GM21515 (cell line): ENCODE results near the gene TMEM52B.
A peak's percentile ranks its signal among the peaks of the same experiment; 100 is the strongest.
"Not testable (repeated sequence)": the region's sequence is repeated elsewhere in the genome, so short reads cannot be mapped to it uniquely, and the experiment has no call there.

Source experiments
- ATAC-seq: cut with Tn5 transposase; IDR thresholded peaks from one replicate; pipeline ENCODE4 v1.9.1; 2021; ENCODE audit not compliant: unreplicated experiment

The TMEM52B gene

GRCh38 chr12:10211101-10211939, 32.5 kb downstream of the TMEM52B start:
- no peak for ATAC-seq

GRCh38 chr12:10211940-10212738, 33.3 kb downstream of the TMEM52B start:
- no peak for ATAC-seq

GRCh38 chr12:10212739-10213131, 33.9 kb downstream of the TMEM52B start, which contains the start of gene GABARAPL1:
TSS of gene GABARAPL1 (plus strand) at chr12:10212877. CDS start at chr12:10213130, 253 bp downstream.
- ATAC-seq, result peak; percentile 60

GRCh38 chr12:10213168-10214135, 34.6 kb downstream of the TMEM52B start:
- peak; percentile 47 for ATAC-seq

- ATAC-seq, result no peak
These were observed 35.5 kb downstream of the TMEM52B start for GRCh38 chr12:10214136-10214894.

- no peak for ATAC-seq
These were observed 36.0 kb downstream of the TMEM52B start for GRCh38 chr12:10214895-10215267.

GRCh38 chr12:10215436-10215835, 36.6 kb downstream of the TMEM52B start:
- no peak for ATAC-seq

GRCh38 chr12:10215946-10216345, 37.1 kb downstream of the TMEM52B start:
- not testable (repeated sequence) for ATAC-seq

GRCh38 chr12:10218021-10218420, 39.2 kb downstream of the TMEM52B start:
- ATAC-seq, result no peak

GRCh38 chr12:10220398-10221077, 41.7 kb downstream of the TMEM52B start:
- ATAC-seq, result no peak

GRCh38 chr12:10221846-10222245, 43.0 kb downstream of the TMEM52B start:
- ATAC-seq, result no peak

GRCh38 chr12:10223208-10223607, 44.4 kb downstream of the TMEM52B start:
- no peak for ATAC-seq

GRCh38 chr12:10225426-10225825, 46.6 kb downstream of the TMEM52B start:
- ATAC-seq, result not testable (repeated sequence)

GRCh38 chr12:10226086-10226485, 47.3 kb downstream of the TMEM52B start:
- no peak for ATAC-seq

GRCh38 chr12:10226731-10227130, 47.9 kb downstream of the TMEM52B start:
- no peak for ATAC-seq

GRCh38 chr12:10227648-10228047, 48.8 kb downstream of the TMEM52B start:
- ATAC-seq, result no peak

- ATAC-seq, result no peak
These were observed 55.7 kb downstream of the TMEM52B start for GRCh38 chr12:10234562-10234961.

GRCh38 chr12:10235761-10236631, 57.2 kb downstream of the TMEM52B start:
- peak; percentile 52 for ATAC-seq

GRCh38 chr12:10236720-10237119, 57.9 kb downstream of the TMEM52B start:
- no peak for ATAC-seq
